HepG2 (cell line): ENCODE results near the gene OR5K1.

ENCODE experiments used
- CBX5 ChIP-seq: sonication (generic); formaldehyde crosslinking; IDR thresholded peaks from 2 replicates; pipeline ENCODE4 v1.4.0; 2020; ENCODE audit warnings: missing genetic modification reagents, borderline replicate concordance
- CTCF ChIP-seq: sonication (generic); formaldehyde crosslinking; IDR thresholded peaks from 2 replicates; pipeline ENCODE4 v1.5.0; 2020; ENCODE audit warnings: mild to moderate bottlenecking, missing genetic modification reagents, moderate library complexity
- DPF2 ChIP-seq: sonication (generic); formaldehyde crosslinking; IDR thresholded peaks from 2 replicates; pipeline ENCODE4 v1.4.0; 2020; ENCODE audit warnings: mild to moderate bottlenecking, low read depth, missing genetic modification reagents, borderline replicate concordance
- EP300 ChIP-seq, 3 experiments: sonication (generic) in 1 of 3; formaldehyde crosslinking in 1 of 3; IDR thresholded peaks; 2 replicates each; pipeline versions ENCODE4 v1.5.1 to v1.6.1; 2011 to 2020; ENCODE audit warnings: low read depth in 2 of 3, low read length in 2 of 3, borderline replicate concordance in 1 of 3, improper control_type of control experiment in 1 of 3, mild to moderate bottlenecking in 1 of 3, missing genetic modification reagents in 1 of 3, moderate library complexity in 1 of 3
- GMEB1 ChIP-seq: sonication (generic); formaldehyde crosslinking; IDR thresholded peaks from 2 replicates; pipeline ENCODE4 v1.5.1; 2020; ENCODE audit warnings: missing genetic modification reagents, mild to moderate bottlenecking, borderline replicate concordance
- MAFK ChIP-seq, 2 experiments: IDR thresholded peaks in 1 of 2; conservative IDR thresholded peaks in 1 of 2; 2 replicates each; pipeline ENCODE4 v1.6.1; 2011; ENCODE audit warnings: improper control_type of control experiment in 2 of 2, low read length in 2 of 2
- PBX3 ChIP-seq: sonication (generic); formaldehyde crosslinking; IDR thresholded peaks from 2 replicates; pipeline ENCODE4 v1.8.1; 2023; ENCODE audit warnings: missing genetic modification reagents, inconsistent platforms, borderline replicate concordance
- PHF20 ChIP-seq: sonication (generic); formaldehyde crosslinking; IDR thresholded peaks from 2 replicates; pipeline ENCODE4 v1.5.0; 2020; ENCODE audit warnings: mild to moderate bottlenecking, missing genetic modification reagents
- POLR2AphosphoS5 ChIP-seq: IDR thresholded peaks from 2 replicates; pipeline ENCODE4 v1.6.1; 2012; ENCODE audit warnings: low read depth, low read length
- RNF2 ChIP-seq: fragments of 450-650 bp; conservative IDR thresholded peaks from 2 replicates; pipeline ENCODE4 v1.6.1; 2016; ENCODE audit warnings: low read depth
- TFE3 ChIP-seq: IDR thresholded peaks from 2 replicates; pipeline ENCODE4 v1.6.1; 2016
- ZNF121 ChIP-seq: sonication (generic); formaldehyde crosslinking; IDR thresholded peaks from 2 replicates; pipeline ENCODE4 v1.5.0; 2020; ENCODE audit warnings: mild to moderate bottlenecking, missing genetic modification reagents
- ZNF589 ChIP-seq: sonication (generic); formaldehyde crosslinking; conservative IDR thresholded peaks from 2 replicates; pipeline ENCODE4 v1.8.0; 2022; ENCODE audit warnings: mild to moderate bottlenecking, moderate library complexity, missing genetic modification reagents

- TF ChIP-seq GMEB1 (no peak), ZNF589 (no peak), CTCF (CRISPR knock-in tag) (no peak), PHF20 (CRISPR knock-in tag) (no peak), POLR2AphosphoS5 (no peak), PBX3 (no peak), RNF2 (no peak), EP300 (IDR thresholded peaks at IDR 0.05; ENCODE audit: low read depth in 2 of 2, low read length in 2 of 2) (no peak), EP300 (CRISPR knock-in tag; IDR thresholded peaks at IDR 0.05; ENCODE audit: borderline replicate concordance) (no peak), TFE3 (CRISPR knock-in tag) (no peak), ZNF121 (no peak), DPF2 (CRISPR knock-in tag) (no peak), MAFK (conservative IDR thresholded peaks at IDR 0.05 in 1 of 2, IDR thresholded peaks at IDR 0.05 in 1 of 2; ENCODE audit: low read length in 2 of 2) (no peak), CBX5 (CRISPR knock-in tag) (no peak)
These were observed 34.4 kb downstream of the OR5K1 start, which contains the start of gene OR5K2 for GRCh38 chr3:98497381-98497780.
